PC-3 (cell line): ENCODE results near the gene RPS26. TPM values are rescaled to one million over a fixed set of nuclear protein-coding genes. Genes with fewer than 3 reads are reported as not detected.

ENCODE experiments used
- ATAC-seq: fragments of 200-7000 bp; cut with Tn5 transposase; 2 replicates; pipeline ENCODE4 v1.9.1; 2020; ENCODE audit warnings: mild to moderate bottlenecking, moderate library complexity
- BruUV-seq: library from RNA; stranded (reverse); fragments of 400-500 nt; replicated peaks from 2 replicates; lab custom pipeline; 2021; lab: Mats Ljungman, UMichigan
- CTCF ChIA-PET: fragments of 300-600 bp; sonication (Branson Sonifier 250); formaldehyde crosslinking; loops from one replicate; lab custom pipeline; 2022; ENCODE audit warnings: antibody characterized with exemption; lab: Charles Lee
- POLR2A ChIA-PET: fragments of 300-600 bp; sonication (Branson Sonifier 250); formaldehyde crosslinking; loops from one replicate; lab custom pipeline; 2022; ENCODE audit warnings: antibody characterized with exemption; ENCODE audit not compliant: unreplicated experiment; lab: Charles Lee
- DNase-seq: peaks from one replicate; pipeline ENCODE4 v3.0.0-alpha.2; 2015
- H2AFZ ChIP-seq: fragments of 300-600 bp; sonication (generic); 2 replicates; pipeline ENCODE4 v1.6.0; 2016; ENCODE audit warnings: antibody characterized with exemption, low read length
- H3F3A ChIP-seq: fragments of 300-600 bp; sonication (generic); one replicate; pipeline ENCODE4 v1.6.0; 2017; ENCODE audit warnings: antibody characterized with exemption, low read length, control low read depth, mild to moderate bottlenecking; ENCODE audit not compliant: unreplicated experiment
- H3K27ac ChIP-seq: fragments of 300-600 bp; sonication (generic); 2 replicates; pipeline ENCODE4 v1.5.1; 2016; ENCODE audit warnings: mild to moderate bottlenecking, low read length
- H3K27me3 ChIP-seq: fragments of 300-600 bp; sonication (generic); 2 replicates; pipeline ENCODE4 v1.6.1; 2016; ENCODE audit warnings: low read length, mixed read lengths
- H3K36me3 ChIP-seq: fragments of 300-600 bp; sonication (generic); 2 replicates; pipeline ENCODE4 v1.6.1; 2016; ENCODE audit warnings: low read depth, mixed run types, low read length, mixed read lengths
- H3K4me1 ChIP-seq: fragments of 300-600 bp; sonication (generic); 2 replicates; pipeline ENCODE4 v1.5.1; 2016; ENCODE audit warnings: low read length; ENCODE audit not compliant: insufficient read depth
- H3K4me2 ChIP-seq: fragments of 300-600 bp; sonication (generic); 2 replicates; pipeline ENCODE4 v1.6.0; 2016; ENCODE audit warnings: low read length
- H3K4me3 ChIP-seq: fragments of 300-600 bp; sonication (generic); 2 replicates; pipeline ENCODE4 v1.5.1; 2016; ENCODE audit warnings: mild to moderate bottlenecking, low read length, mixed read lengths
- H3K79me2 ChIP-seq: fragments of 300-600 bp; sonication (generic); 2 replicates; pipeline ENCODE4 v1.6.1; 2017; ENCODE audit warnings: low read length, mixed read lengths
- H3K9ac ChIP-seq: fragments of 300-600 bp; sonication (generic); 2 replicates; pipeline ENCODE4 v1.6.0; 2016; ENCODE audit warnings: mild to moderate bottlenecking, low read length
- H3K9me2 ChIP-seq: fragments of 300-600 bp; sonication (generic); replicated peaks from 2 replicates; pipeline ENCODE4 v1.6.1; 2016; ENCODE audit warnings: mixed run types, low read length, mixed read lengths
- H3K9me3 ChIP-seq: fragments of 300-600 bp; sonication (generic); 2 replicates; pipeline ENCODE4 v1.6.1; 2016; ENCODE audit warnings: low read length, mixed read lengths
- H4K20me1 ChIP-seq: fragments of 300-600 bp; sonication (generic); 2 replicates; pipeline ENCODE4 v1.6.1; 2016; ENCODE audit warnings: low read length, mixed read lengths
- CTCF ChIP-seq: fragments of 300-600 bp; sonication (generic); conservative IDR thresholded peaks from 2 replicates; pipeline ENCODE4 v1.5.1; 2017; ENCODE audit warnings: antibody characterized with exemption, low read depth, mild to moderate bottlenecking, low read length
- EZH2 ChIP-seq: fragments of 300-600 bp; sonication (generic); IDR thresholded peaks from one replicate; pipeline ENCODE4 v1.6.1; 2017; ENCODE audit warnings: antibody characterized with exemption, mild to moderate bottlenecking, low read length; ENCODE audit not compliant: unreplicated experiment
- EZH2phosphoT487 ChIP-seq: fragments of 300-600 bp; sonication (generic); IDR thresholded peaks from 2 replicates; pipeline ENCODE4 v1.6.1; 2018; ENCODE audit warnings: mild to moderate bottlenecking, antibody characterized with exemption, low read length, borderline replicate concordance
- intact Hi-C: fragments of 100-400 bp; cut with micrococcal nuclease; formaldehyde crosslinking; loops from 2 replicates; pipeline ENCODE4 v1.9.0; 2023
- total RNA-seq: library from RNA; depleted of rRNA; stranded (reverse); fragments of >200 nt; gene quantifications from 2 replicates; pipeline ENCODE4 v1.2.3, GENCODE V29; 2014; rRNA removed

The RPS26 gene
- total RNA-seq, 1 experiment from 2014 or later: 320 TPM

- H3K9me3 ChIP-seq: no peaks in the 10 kb centered on the region
- H3K9me2 ChIP-seq: no peaks in the 10 kb centered on the region
- ChIA-PET CTCF (interaction anchor here (0.7 kb wide), 1 partner anchor 18 kb away, joined by 5 read pairs; the partner anchor contains the start of gene PA2G4), POLR2A (interaction anchor here (0.6 kb wide), 1 partner anchor 105 kb away, joined by 3 read pairs; no protein-coding TSS in a partner anchor)
- H3K79me2 ChIP-seq: peaks cover 20% of the 10 kb centered on the region
- H2AFZ ChIP-seq: no peak overlapping the region
- no peak overlapping the region for H3K9ac ChIP-seq
- BruUV-seq: no TSS peak
- no peaks in the 10 kb centered on the region for H3F3A ChIP-seq
- ATAC-seq: peak; percentile 42
- peak; percentile 90 for DNase-seq
- intact Hi-C loops: no loop called here
- no peaks in the 10 kb centered on the region for H4K20me1 ChIP-seq
- TF ChIP-seq CTCF: no peak
- no peak for TF ChIP-seq EZH2
- TF ChIP-seq EZH2phosphoT487: no peak
- H3K36me3 ChIP-seq: peaks cover 9% of the 10 kb centered on the region; the same call in 1 of the 2 replicates
- H3K4me2 ChIP-seq: peak overlapping the region; percentile 44
- peaks cover 26% of the 10 kb centered on the region for H3K4me1 ChIP-seq
- no peaks in the 10 kb centered on the region for H3K27me3 ChIP-seq
- H3K4me3 ChIP-seq: 0 out of 2 replicates have a peak overlapping the region, but pooled peaks have one; percentile 31
- H3K27ac ChIP-seq: peak overlapping the region; percentile 47
Measured at GRCh38 chr12:56086096-56086495, 44.4 kb downstream of the RPS26 start.

GRCh38 chr12:56086608-56087007, 44.9 kb downstream of the RPS26 start:
- BruUV-seq: no TSS peak
- Histone ChIP-seq H3K36me3 (peaks cover 9% of the 10 kb centered on the region; the same call in 1 of the 2 replicates), H3K4me3 (0 out of 2 replicates have a peak overlapping the region, but pooled peaks have one; percentile 31), H4K20me1 (no peaks in the 10 kb centered on the region), H3K9me2 (no peaks in the 10 kb centered on the region), H3K9ac (no peak overlapping the region), H3K9me3 (no peaks in the 10 kb centered on the region), H2AFZ (no peak overlapping the region), H3K79me2 (peaks cover 15% of the 10 kb centered on the region), H3K27me3 (no peaks in the 10 kb centered on the region), H3K27ac (peak overlapping the region; percentile 47), H3K4me1 (peaks cover 21% of the 10 kb centered on the region), H3K4me2 (peak overlapping the region; percentile 44; the same call in 1 of the 2 replicates), H3F3A (no peaks in the 10 kb centered on the region)
- CTCF ChIA-PET: no interaction called here
- TF ChIP-seq CTCF (no peak), EZH2 (no peak), EZH2phosphoT487 (no peak)
- intact Hi-C loops: no loop called here
- no peak for DNase-seq
- ATAC-seq: no peak
- POLR2A ChIA-PET: interaction anchor here (0.6 kb wide), 1 partner anchor 105 kb away, joined by 3 read pairs; no protein-coding TSS in a partner anchor

- Histone ChIP-seq H4K20me1 (no peaks in the 10 kb centered on the region), H3K4me1 (peaks cover 15% of the 10 kb centered on the region), H2AFZ (no peak overlapping the region), H3K79me2 (peaks cover 9% of the 10 kb centered on the region; the same call in 1 of the 2 replicates), H3K36me3 (peaks cover 9% of the 10 kb centered on the region; the same call in 1 of the 2 replicates), H3K9ac (no peak overlapping the region), H3F3A (no peaks in the 10 kb centered on the region), H3K27me3 (no peaks in the 10 kb centered on the region), H3K4me3 (no peak overlapping the region), H3K9me2 (no peaks in the 10 kb centered on the region), H3K9me3 (no peaks in the 10 kb centered on the region), H3K4me2 (no peak overlapping the region), H3K27ac (no peak overlapping the region)
- CTCF ChIA-PET: no interaction called here
- intact Hi-C loops: no loop called here
- POLR2A ChIA-PET: no interaction called here
- peak; percentile 11 for DNase-seq
- no peak for TF ChIP-seq EZH2phosphoT487
- no peak for TF ChIP-seq EZH2
- peak; percentile 60; the same call in 1 of the 2 replicates for ATAC-seq
- no TSS peak for BruUV-seq
Measured at GRCh38 chr12:56087220-56087619, 45.5 kb downstream of the RPS26 start.

Other genes with a start within 250 kb of the RPS26 start
- gene SARNP, start 224.2 kb upstream of the RPS26 start, total RNA-seq: 103 and 108 TPM in 2 replicates
- 19.2 and 30.6 TPM in 2 replicates for gene ORMDL2, start 223.9 kb upstream of the RPS26 start, total RNA-seq
- 45.1 and 47.4 TPM in 2 replicates for gene DNAJC14, start 212.3 kb upstream of the RPS26 start, total RNA-seq
- 0.04 and 0.17 TPM in 2 replicates for gene MMP19, start 199.0 kb upstream of the RPS26 start, total RNA-seq
- gene PYM1, start 114.0 kb upstream of the RPS26 start, total RNA-seq: 39.0 and 42.9 TPM in 2 replicates
- 27.2 and 41.5 TPM in 2 replicates for gene DGKA, start 110.8 kb upstream of the RPS26 start, total RNA-seq
- 0.35 and 2.0 TPM in 2 replicates for gene PMEL, start 75.9 kb upstream of the RPS26 start, total RNA-seq
- gene CDK2, start 75.1 kb upstream of the RPS26 start, total RNA-seq: 63.0 and 68.2 TPM in 2 replicates
- 48.8 and 50.6 TPM in 2 replicates for gene RAB5B, start 67.8 kb upstream of the RPS26 start, total RNA-seq
- 18.0 and 33.9 TPM in 2 replicates for gene SUOX, start 44.6 kb upstream of the RPS26 start, total RNA-seq
- 1.0 and 2.8 TPM in 2 replicates for gene IKZF4, start 20.9 kb upstream of the RPS26 start, total RNA-seq
- 28.0 and 40.6 TPM in 2 replicates for gene ERBB3, start 38.2 kb downstream of the RPS26 start, total RNA-seq
- 391 and 406 TPM in 2 replicates for gene PA2G4, start 62.6 kb downstream of the RPS26 start, total RNA-seq
- gene RPL41, start 74.7 kb downstream of the RPS26 start, total RNA-seq: 3,106 and 3,551 TPM in 2 replicates
- 4.8 and 5.6 TPM in 2 replicates for gene ZC3H10, start 76.3 kb downstream of the RPS26 start, total RNA-seq
- 120 and 176 TPM in 2 replicates for gene ESYT1, start 86.3 kb downstream of the RPS26 start, total RNA-seq
- 153 and 178 TPM in 2 replicates for gene MYL6B, start 110.7 kb downstream of the RPS26 start, total RNA-seq
- gene MYL6, start 116.4 kb downstream of the RPS26 start, total RNA-seq: 1,385 and 1,597 TPM in 2 replicates
- gene SMARCC2, start 147.6 kb downstream of the RPS26 start, total RNA-seq: 38.4 and 39.4 TPM in 2 replicates
- gene RNF41, start 180.0 kb downstream of the RPS26 start, total RNA-seq: 43.9 and 52.1 TPM in 2 replicates
- 91.6 and 98.6 TPM in 2 replicates for gene NABP2, start 182.4 kb downstream of the RPS26 start, total RNA-seq
- 0.18 TPM in 1 of 2 replicates, not detected in the other for gene SLC39A5, start 188.1 kb downstream of the RPS26 start, total RNA-seq
- gene ANKRD52, start 216.5 kb downstream of the RPS26 start, total RNA-seq: 19.1 and 26.7 TPM in 2 replicates
- 9.2 and 9.8 TPM in 2 replicates for gene COQ10A, start 225.0 kb downstream of the RPS26 start, total RNA-seq